Nephron progenitor cell (in vitro differentiated cells): ENCODE data around the gene NPAS2.

Experiments
- DNase-seq: peaks from one replicate; pipeline ENCODE4 v3.0.0; 2021
- H3K27ac Mint-ChIP-seq: 2 replicates; pipeline ENCODE4 v1.8.0; 2021; ENCODE audit warnings: mild to moderate bottlenecking, moderate library complexity, mixed read lengths
- H3K27me3 Mint-ChIP-seq: 2 replicates; pipeline ENCODE4 v1.8.0; 2021; ENCODE audit warnings: mild to moderate bottlenecking, low read depth, mixed read lengths; ENCODE audit not compliant: poor library complexity
- H3K36me3 Mint-ChIP-seq: 2 replicates; pipeline ENCODE4 v1.8.0; 2021; ENCODE audit warnings: low read depth, mixed read lengths
- H3K4me1 Mint-ChIP-seq: 2 replicates; pipeline ENCODE4 v1.8.0; 2021; ENCODE audit warnings: mixed read lengths
- H3K4me3 Mint-ChIP-seq: 2 replicates; pipeline ENCODE4 v1.8.0; 2021; ENCODE audit warnings: mild to moderate bottlenecking, moderate library complexity, mixed read lengths
- H3K9me3 Mint-ChIP-seq: 2 replicates; pipeline ENCODE4 v1.8.0; 2021; ENCODE audit warnings: mild to moderate bottlenecking, moderate library complexity, mixed read lengths
- TF ChIP-seq, protein P1 (sequence below): fragments of 200-600 bp; sonication (generic); IDR thresholded peaks from 2 replicates; pipeline ENCODE4 v1.5.0; 2021; ENCODE audit warnings: antibody characterized with exemption

The NPAS2 gene

DNA sequence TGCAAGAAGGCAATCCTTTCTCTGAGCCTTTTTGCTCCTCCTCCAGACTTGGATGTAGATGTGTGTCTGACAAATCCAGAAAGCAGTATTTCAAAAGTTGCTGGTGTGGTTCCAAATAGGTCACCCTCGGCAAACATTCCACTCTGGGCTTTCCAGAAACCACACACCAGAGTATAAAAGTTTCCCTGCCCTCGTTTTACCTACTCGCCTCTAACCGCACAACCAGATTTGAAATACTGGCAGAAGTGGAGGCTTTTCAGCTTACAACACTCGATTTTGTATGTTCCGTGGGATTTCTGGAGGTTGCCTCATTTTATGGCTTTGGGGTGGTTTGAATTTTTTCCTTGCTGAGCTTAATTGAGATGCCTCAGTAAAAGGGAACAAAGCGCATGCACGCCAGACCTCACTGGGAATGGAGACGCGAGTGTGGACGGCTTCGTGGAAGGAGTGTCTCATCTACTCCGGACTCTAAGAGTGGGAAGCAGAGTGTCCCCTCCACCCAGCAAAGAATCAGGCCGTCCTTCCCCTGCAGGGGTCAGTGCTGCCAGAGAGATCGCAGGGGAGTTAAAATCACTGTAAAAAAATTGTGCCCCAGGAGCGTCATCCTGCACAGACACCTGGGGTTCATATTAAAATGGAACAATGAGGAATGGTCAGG is 138.2 kb downstream of the NPAS2 start:
- TF ChIP-seq, protein P1, sequence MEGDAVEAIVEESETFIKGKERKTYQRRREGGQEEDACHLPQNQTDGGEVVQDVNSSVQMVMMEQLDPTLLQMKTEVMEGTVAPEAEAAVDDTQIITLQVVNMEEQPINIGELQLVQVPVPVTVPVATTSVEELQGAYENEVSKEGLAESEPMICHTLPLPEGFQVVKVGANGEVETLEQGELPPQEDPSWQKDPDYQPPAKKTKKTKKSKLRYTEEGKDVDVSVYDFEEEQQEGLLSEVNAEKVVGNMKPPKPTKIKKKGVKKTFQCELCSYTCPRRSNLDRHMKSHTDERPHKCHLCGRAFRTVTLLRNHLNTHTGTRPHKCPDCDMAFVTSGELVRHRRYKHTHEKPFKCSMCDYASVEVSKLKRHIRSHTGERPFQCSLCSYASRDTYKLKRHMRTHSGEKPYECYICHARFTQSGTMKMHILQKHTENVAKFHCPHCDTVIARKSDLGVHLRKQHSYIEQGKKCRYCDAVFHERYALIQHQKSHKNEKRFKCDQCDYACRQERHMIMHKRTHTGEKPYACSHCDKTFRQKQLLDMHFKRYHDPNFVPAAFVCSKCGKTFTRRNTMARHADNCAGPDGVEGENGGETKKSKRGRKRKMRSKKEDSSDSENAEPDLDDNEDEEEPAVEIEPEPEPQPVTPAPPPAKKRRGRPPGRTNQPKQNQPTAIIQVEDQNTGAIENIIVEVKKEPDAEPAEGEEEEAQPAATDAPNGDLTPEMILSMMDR: no peak
- H3K27ac Mint-ChIP-seq: peak overlapping the region; percentile 42
- peaks cover 6% of the 10 kb centered on the region for H3K4me1 Mint-ChIP-seq
- H3K9me3 Mint-ChIP-seq: no peaks in the 10 kb centered on the region
- H3K27me3 Mint-ChIP-seq: peaks cover 4% of the 10 kb centered on the region
- no peak for DNase-seq
- no peaks in the 10 kb centered on the region for H3K36me3 Mint-ChIP-seq
- H3K4me3 Mint-ChIP-seq: no peak overlapping the region

DNA sequence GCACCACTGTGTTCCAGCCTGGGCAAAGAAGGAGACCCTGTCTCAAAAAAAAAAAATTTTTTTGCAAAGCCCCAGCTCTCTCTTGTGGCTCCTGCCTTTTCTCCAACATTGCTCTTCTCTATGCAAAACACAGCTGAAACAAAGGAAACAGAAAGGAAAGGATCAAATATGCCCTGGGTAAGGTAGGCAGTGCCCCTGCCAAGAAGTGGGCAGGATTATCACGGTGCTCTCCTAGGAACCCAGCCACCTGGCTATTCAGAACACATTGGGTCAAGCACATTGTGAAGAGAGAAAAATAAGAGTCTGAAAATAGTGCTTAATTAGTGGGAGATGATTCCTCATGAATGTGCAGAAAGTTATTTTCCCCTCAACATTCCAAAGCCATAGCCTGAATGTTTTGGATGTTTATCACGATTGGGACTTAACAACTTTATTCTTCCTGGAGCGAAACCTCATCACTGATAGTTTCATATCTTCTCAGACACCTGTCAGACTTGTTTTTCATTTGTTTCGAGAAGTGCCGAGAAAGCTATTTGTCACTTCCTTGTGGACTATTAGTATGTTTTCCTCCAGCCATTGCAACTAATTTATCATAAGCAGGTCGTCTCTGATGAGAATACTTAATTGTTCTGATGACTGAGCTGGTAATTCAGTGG is 139.4 kb downstream of the NPAS2 start:
- Mint-ChIP-seq H3K36me3 (no peaks in the 10 kb centered on the region), H3K4me1 (peaks cover 12% of the 10 kb centered on the region), H3K9me3 (no peaks in the 10 kb centered on the region), H3K4me3 (no peak overlapping the region), H3K27ac (no peak overlapping the region), H3K27me3 (peaks cover 4% of the 10 kb centered on the region)
- TF ChIP-seq, protein P1: no peak
- no peak for DNase-seq

DNA sequence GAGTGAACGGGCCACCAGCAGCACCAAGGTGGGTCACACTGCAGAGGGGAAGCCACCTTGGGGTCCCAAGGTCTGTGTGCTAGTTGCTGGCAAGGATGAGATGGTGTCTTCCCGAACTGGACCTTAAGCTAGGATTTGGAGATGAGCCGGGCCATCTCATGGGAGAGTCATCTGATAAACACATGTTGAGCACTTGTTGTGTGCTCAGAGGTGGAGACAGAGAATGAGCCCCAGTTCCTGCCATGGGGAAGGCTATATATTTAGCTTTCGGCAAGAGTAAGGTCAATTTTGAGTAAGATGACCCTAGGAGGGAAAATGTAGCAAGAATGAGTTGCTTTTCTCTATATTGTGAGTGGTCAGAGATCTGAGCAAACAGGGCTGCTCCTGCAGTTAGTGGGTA is 140.7 kb downstream of the NPAS2 start:
- Mint-ChIP-seq H3K36me3 (no peaks in the 10 kb centered on the region), H3K27ac (no peak overlapping the region), H3K9me3 (no peaks in the 10 kb centered on the region), H3K27me3 (peaks cover 4% of the 10 kb centered on the region), H3K4me1 (peaks cover 14% of the 10 kb centered on the region), H3K4me3 (no peak overlapping the region)
- DNase-seq: no peak
- TF ChIP-seq, protein P1: no peak

DNA sequence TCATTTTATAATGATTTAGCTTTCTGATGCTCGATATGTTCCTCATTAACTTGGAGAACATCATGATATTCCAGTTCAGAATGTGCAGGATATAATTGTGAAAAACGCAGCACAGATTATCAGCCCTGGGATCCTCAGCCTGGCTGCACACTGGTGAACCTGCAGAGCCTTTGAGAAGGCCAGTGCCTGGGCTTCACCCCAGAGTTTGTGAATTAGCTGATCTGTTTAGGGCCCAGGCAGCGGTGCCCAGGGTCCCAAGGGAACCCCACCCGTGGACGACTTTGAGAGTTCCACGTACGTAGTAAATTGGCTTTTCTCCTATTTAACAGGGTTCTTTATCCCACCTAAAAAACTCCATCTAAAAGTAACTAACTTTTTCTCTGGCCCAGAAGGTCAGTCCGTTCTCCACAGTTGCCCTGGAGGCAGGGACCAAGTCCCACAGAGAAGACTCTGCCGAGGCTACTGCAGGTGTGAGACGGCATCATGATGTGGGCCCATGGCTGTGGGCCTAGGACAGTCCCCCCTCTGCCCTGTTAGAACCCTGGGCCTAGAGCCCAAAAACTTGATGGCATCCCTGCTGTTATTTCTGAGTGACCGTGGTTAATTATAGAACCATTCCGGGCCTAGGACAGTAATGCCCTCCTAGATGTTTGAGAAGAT is 142.6 kb downstream of the NPAS2 start:
- DNase-seq: no peak
- TF ChIP-seq, protein P1: no peak
- Mint-ChIP-seq H3K4me3 (no peak overlapping the region), H3K9me3 (no peaks in the 10 kb centered on the region), H3K27ac (no peak overlapping the region), H3K36me3 (no peaks in the 10 kb centered on the region), H3K4me1 (peaks cover 14% of the 10 kb centered on the region), H3K27me3 (peaks cover 8% of the 10 kb centered on the region)

DNA sequence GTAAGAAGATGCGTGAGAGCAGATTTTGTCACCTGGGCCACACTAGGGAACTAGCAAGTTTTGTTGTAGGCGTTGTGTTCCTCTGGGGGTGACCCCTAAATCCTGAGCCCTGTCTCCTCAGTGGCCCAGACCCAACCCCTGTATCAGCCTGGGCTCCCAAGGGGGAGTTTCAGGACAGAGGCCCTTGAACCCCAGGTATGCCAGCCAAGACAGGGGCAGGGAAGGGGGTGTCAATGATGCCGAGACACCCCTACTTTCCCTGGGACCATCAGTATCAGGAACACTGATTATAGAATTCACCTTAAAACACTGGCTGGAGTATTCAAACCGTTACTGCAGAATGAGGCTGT is 143.1 kb downstream of the NPAS2 start:
- Mint-ChIP-seq H3K9me3 (no peaks in the 10 kb centered on the region), H3K36me3 (no peaks in the 10 kb centered on the region), H3K4me3 (no peak overlapping the region), H3K27me3 (peaks cover 8% of the 10 kb centered on the region), H3K27ac (no peak overlapping the region), H3K4me1 (peaks cover 14% of the 10 kb centered on the region)
- no peak for DNase-seq
- TF ChIP-seq, protein P1: no peak
